ENCODE data around the gene MRGPRE.
"Not testable (repeated sequence)": the region's sequence is repeated elsewhere in the genome, so short reads cannot be mapped to it uniquely, and the experiment has no call there.

The MRGPRE gene

GRCh38 chr11:3231851-3232744, at the start of gene MRGPRE:
MRGPRE (minus strand) TSS chr11:3232417; CDS start chr11:3228799, 3,618 bp downstream.
- no peak for DNase-seq (ENCODE audit: low spot score)

DNA sequence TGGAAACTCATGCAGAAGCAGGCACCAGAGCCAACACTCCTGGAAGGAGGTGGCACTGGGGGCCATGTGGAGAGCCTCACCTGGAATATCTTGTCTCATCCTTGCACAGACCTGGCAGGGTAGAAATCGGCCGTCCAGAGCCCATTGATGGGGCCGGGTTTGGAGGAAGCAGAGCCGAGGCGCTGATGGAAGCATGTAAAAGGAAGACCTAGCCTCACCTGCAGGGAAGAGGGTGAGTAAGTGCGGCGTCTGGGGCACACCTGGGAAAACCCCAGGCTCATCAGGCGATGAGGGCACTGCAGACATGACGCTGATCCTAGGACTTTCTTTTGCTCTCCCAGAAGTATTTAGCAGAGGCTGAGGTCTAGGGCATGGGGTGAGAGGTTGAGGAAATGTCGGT, 48.9 kb upstream of the MRGPRE start:
- DNase-seq (ENCODE audit: low spot score) = not testable (repeated sequence)

DNA sequence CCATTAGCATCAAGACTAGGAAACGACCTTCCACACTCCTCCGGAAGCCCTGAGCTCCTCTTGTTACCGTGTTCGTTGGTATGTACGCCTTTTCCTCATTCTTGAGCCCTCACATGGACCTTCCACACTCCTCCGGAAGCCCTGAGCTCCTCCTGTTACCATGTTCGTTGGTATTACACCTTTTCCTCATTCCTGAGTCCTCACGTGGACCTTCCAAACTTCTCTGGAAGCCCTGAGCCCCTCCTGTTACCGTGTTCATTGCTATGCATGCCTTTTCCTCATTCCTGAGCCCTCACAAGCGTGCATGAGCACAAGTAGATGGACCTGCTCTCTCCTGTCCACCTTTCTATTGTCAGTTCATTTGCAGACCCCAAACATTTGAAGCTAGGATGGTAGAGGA, 48.4 kb upstream of the MRGPRE start:
- not testable (repeated sequence) for DNase-seq (ENCODE audit: low spot score)

GRCh38 chr11:3278922-3279321, 46.7 kb upstream of the MRGPRE start:
- not testable (repeated sequence) for DNase-seq (ENCODE audit: low spot score)

- not testable (repeated sequence) for DNase-seq (ENCODE audit: low spot score)
Observed at GRCh38 chr11:3273629-3274028, 41.4 kb upstream of the MRGPRE start.

DNA sequence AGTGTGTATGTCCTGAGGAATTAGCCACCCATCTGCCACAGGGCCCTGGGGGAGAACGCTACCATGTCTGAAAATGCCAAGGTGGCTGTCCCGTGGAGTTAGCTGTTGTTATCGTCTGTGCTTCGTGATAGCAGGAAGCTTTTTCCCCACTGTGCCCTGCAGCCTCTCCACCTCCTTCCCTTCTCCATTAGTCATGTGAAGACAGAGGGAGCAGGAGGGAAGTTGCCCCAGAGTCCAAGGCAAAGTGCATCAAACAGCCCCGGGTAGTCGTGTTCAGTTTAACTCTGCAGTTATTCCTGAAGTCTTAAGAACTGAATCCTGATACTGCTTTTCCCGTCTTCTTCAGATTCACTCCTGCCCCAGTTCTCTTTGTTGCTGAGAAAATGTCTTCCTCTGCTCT, 30.3 kb upstream of the MRGPRE start:
- DNase-seq (ENCODE audit: low spot score) = not testable (repeated sequence)

DNA sequence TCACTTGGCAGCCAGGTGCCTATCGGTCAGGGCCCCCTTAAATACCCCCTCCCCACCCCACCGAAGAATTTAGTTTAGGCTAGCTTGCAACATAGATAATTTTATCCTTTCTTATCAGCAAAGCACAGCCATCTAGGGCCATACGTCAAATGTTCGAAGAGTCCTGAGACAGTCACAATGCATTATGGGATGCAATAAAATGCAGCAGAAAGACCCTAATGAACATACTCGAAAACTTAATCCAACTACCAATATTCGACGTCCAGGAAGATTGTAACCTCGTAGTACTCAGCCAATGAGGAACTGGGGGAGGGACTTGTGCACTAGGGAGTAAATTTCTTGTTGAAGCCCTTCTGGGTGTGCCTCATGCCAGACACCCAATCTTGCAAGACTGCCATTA, 29.6 kb upstream of the MRGPRE start:
- DNase-seq (ENCODE audit: low spot score) = not testable (repeated sequence)

DNA sequence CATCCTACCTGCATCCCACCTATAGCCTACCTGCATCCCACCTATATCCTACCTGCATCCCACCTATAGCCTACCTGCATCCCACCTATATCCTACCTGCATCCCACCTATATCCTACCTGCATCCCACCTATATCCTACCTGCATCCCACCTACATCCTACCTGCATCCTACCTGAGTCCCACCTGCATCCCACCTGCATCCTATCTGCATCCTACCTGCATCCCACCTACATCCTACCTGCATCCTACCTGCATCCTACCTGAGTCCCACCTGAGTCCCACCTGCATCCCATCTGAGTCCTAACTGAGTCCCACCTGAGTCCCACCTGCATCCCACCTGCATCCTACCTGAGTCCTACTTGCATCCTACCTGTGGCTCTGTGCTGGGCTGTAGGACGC, 25.3 kb upstream of the MRGPRE start:
- DNase-seq (ENCODE audit: low spot score) = not testable (repeated sequence)

DNA sequence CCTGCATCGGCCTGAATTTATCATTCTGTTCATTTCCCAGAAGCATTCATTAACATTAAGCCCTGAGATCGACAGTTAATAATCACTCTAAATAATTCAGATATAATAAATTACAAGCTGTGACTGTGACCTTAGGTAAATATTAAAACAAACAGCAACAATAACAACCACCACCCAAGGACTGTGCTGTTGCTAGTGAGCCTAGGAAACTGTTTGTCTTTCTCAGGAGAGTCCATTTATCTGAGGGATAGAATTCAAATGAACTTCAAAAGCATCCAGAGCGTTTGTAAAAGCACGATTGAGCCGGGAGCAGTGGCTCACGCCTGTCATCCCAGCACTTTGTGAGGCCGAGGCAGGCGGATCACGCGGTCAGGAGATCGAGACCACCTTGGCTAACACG, 23.0 kb upstream of the MRGPRE start:
- DNase-seq (ENCODE audit: low spot score) = not testable (repeated sequence)

- not testable (repeated sequence) for DNase-seq (ENCODE audit: low spot score)
Observed at GRCh38 chr11:3254773-3255172, 22.6 kb upstream of the MRGPRE start.

GRCh38 chr11:3245071-3245470, 12.9 kb upstream of the MRGPRE start:
- no peak for DNase-seq (ENCODE audit: low spot score)

DNA sequence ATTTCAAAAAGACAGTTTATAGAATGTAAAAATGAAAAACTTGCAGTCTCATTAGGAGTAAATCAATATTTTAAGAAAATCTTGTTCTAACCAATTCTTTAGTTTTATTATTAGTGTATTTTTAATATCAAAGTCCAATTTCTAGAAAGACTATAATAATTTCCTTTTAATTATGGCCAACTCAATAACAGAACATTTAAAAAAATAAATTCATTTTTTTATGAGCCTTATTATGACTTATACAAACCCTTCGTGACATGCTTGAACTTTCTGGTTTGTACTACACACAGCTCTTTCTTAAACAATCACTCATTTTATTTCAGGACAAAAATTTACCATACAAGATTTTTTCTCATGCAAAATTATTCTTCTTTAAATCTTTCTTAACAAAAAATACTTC, 11.7 kb upstream of the MRGPRE start:
- DNase-seq (ENCODE audit: low spot score) = no peak

DNA sequence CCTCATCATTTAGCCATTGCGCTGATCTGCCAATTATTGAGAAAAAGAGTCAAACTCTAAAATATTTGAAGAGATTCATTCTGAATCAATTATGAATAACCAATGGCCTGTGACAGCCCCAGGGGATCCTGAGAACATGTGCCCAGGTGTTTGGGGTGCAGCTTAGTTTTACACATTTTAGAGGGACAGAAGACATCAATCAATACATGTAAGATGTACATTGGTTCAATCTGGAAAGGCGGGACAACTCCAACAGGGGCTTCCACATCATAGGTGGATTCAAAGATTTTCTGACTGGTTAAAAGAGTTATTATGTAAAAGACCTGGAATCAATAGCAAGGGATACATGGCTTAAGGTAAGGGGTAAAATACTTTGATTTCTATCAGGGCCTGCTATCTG, 4.9 kb upstream of the MRGPRE start:
- no peak for DNase-seq (ENCODE audit: low spot score)

DNA sequence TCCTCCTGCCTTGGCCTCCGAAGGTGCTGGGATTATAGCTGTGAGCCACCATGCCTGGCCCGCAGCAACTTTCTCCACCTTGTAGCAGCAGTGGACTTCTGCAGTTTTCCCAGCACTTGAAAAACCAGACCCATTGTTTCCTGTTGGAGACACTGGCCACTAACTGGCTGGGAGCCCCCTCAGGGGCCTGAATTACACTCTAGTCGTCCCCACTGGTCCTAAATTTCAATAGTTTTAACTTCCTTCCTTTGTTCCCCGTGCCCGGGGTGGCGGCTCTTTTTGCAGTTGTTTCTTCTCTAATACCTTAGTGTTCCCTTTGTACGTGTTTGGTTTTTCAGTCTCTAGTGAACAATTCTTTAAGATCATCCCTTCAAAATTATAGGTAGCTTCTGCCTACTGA, 2.6 kb upstream of the MRGPRE start:
- DNase-seq (ENCODE audit: low spot score) = no peak

GRCh38 chr11:3232956-3233355, 739 bp upstream of the MRGPRE start:
- no peak for DNase-seq (ENCODE audit: low spot score)

- no peak for DNase-seq (ENCODE audit: low spot score)
Observed at GRCh38 chr11:3231550-3231850, 717 bp downstream of the MRGPRE start.

DNA sequence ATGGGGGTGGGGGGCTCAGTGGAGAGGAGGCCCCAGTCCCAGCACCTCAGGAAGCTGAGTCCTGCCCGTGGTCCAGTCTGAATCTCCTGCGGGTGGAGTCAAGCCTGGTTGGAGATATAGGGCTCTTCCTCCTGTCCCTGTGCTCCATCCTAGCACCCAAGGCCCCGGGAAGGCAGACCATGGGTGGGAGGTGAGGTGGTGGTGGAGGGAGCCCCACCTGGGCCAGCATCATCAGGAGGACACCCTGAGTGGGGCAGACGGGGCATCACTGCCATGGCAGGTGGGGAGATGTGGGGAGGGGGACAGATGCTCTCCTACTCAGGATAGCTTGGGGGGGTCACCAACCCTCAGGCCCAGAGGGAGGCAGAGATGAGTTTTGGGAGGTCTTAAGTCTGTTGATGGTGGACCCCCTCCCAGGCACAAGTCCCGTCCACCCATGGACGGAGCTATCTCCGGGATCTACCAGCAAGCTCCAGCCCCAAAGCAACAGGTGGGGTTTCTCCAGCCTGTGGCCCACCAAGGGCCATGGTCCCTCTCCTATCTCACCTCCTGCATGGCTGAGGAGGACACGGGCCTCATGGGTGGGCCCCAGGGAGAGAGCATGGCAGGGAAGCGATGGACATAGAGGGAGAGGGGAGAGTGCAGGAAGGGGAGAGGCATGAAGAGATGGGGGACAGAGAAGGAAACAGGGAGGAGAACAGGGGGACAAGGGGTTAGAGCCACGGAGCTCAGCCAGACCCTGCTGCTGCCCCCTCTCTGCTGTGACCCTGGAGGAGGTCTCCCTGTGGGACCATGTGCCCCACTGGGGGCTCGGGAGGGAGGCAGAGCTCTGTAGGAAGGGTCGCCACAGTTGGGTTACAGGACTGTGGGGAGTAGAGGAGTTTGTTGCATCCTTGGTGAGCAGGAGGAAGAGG, 1.3 kb downstream of the MRGPRE start:
- DNase-seq (ENCODE audit: low spot score) = no peak

DNA sequence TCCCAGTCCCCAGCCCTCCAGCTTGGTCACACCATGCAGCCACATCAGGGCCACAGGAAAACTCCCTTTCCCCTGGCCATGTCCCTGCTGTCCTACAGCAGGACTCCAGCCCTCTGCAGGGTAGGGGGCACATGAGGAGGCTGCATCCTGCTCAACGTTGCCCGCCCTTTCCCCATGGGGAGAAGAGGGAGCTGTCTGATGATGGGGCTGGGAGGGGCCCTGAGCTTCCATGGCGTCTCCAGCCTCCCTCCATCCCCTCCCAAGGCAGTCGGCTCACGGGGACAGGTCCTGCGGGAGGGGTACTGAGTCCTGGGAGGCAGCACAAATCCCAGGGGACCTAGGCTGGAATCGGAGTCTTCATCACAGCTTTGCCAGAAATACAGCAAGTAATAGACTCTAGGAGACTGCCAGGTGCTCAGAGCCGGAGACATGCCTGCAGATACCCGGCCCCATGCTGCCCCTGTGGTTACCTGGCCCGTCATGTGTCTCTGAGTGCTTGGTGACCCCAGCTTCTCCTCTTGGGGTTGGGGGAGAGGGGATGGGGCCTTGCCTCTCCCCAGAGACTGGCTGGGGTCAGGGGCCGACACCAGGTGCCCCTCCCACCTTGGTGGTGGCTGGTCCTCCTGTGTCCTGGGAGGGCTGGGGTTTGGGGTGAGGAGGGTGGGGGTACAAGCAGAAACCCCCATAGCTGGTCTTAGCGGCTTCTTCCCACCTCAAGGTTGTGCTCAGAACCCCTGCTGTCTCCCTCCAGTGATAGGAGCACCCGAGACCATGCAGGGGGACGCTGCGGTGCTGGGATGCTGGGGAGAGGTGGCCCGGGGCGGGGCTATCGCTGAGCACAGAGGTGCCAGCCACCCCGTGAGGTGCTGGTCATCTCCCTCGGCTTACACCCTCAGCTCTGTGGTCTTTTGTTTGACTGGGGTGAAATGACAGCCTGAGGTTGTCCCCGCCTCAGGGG, 2.3 kb downstream of the MRGPRE start:
- no peak for DNase-seq (ENCODE audit: low spot score)

DNA sequence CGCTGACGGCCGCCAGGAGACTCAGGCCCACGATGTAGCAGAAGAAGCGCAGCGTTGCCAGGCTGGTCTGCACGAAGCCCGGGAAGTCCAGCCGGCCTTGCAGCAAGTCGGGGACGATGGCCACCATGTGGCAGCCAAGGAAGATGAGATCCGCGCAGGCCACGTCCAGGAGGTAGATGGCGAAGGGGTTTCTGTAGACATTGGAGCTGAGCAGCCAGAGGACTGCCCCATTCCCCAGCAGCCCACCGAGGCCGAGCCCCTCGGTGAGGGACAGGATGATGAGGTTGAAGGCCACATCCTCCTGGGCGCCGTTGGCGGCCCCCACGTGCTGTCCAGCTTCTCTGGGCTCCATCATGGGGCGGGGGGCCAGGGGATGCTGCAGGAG, 3.8 kb downstream of the MRGPRE start:
- DNase-seq (ENCODE audit: low spot score) = no peak

GRCh38 chr11:3227568-3228444, 4.4 kb downstream of the MRGPRE start:
- DNase-seq (ENCODE audit: low spot score) = no peak
